ENCODE results near the gene ZNF536. TPM values are rescaled to one million over a fixed set of nuclear protein-coding genes. Genes with fewer than 3 reads are reported as not detected.
"Not testable (repeated sequence)": the region's sequence is repeated elsewhere in the genome, so short reads cannot be mapped to it uniquely, and the experiment has no call there.

Gene ZNF536
- total RNA-seq, 4 donors from 2014 or later, result 4.3 to 7.6 (median 5.5) TPM

DNA sequence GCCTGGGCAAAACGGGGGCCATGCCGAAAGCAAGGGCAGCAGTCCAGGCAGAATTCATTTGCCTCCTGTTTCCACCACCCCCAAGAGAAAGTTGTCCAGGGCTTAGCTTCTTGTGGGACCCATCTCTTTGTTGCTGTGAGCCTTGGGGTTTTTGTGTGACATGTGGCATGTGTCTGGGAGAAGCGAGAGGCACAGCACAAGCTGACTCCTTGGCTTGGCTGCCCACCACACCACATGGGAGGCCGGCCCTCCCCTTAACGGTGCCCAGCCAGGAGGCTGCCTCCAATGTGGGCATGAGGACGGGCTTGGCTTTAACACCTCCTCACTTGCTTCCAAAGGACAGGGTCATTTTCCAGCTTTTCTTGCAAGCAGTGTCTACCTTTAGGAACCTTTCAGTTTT is 81.6 kb downstream of the ZNF536 start:
- H3K36me3 ChIP-seq, result no peaks in the 10 kb centered on the region
- TF ChIP-seq, protein P1, sequence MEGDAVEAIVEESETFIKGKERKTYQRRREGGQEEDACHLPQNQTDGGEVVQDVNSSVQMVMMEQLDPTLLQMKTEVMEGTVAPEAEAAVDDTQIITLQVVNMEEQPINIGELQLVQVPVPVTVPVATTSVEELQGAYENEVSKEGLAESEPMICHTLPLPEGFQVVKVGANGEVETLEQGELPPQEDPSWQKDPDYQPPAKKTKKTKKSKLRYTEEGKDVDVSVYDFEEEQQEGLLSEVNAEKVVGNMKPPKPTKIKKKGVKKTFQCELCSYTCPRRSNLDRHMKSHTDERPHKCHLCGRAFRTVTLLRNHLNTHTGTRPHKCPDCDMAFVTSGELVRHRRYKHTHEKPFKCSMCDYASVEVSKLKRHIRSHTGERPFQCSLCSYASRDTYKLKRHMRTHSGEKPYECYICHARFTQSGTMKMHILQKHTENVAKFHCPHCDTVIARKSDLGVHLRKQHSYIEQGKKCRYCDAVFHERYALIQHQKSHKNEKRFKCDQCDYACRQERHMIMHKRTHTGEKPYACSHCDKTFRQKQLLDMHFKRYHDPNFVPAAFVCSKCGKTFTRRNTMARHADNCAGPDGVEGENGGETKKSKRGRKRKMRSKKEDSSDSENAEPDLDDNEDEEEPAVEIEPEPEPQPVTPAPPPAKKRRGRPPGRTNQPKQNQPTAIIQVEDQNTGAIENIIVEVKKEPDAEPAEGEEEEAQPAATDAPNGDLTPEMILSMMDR (IDR thresholded peaks at IDR 0.05), result no peak
- no peak for TF ChIP-seq EP300 (IDR thresholded peaks at IDR 0.05)
- TF ChIP-seq POLR2AphosphoS5 (IDR thresholded peaks at IDR 0.05), result no peak
- no peak for TF ChIP-seq POLR2A (IDR thresholded peaks at IDR 0.05)

DNA sequence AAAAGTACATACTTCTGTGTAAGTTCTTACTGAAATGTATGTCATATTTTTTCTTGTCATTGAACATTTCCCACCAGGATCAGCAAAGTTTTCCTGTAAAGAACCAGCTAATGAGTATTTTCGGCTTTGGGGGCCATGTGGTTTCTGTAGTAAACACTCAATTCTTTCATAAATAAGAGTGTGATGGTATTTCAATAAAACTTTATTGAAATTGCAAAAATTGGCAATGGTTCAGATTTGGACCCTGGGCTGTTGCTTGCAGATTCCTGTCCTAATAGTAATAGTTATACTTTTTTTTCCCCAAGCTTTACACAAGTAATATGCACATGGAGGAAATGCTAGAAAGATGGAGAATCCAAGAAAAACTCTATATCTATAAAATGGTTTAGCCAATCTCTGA is 83.7 kb downstream of the ZNF536 start:
- no peaks in the 10 kb centered on the region for H3K4me1 ChIP-seq
- peaks cover 10% of the 10 kb centered on the region for H3K27me3 ChIP-seq
- no peaks in the 10 kb centered on the region for H3K36me3 ChIP-seq
- no peak overlapping the region for H3K4me3 ChIP-seq
- H3K9me3 ChIP-seq, result peaks cover 0 to 13% (median 0%) of the 10 kb centered on the region in 3 donors
- WGBS, 2 donors (ENCODE audit: low coverage in 1 of 2), result 81 to 93% methylated on average over 1 of the region's 1 CpG
- ATAC-seq, result no peak
- TF ChIP-seq EP300 (IDR thresholded peaks at IDR 0.05), result no peak
- TF ChIP-seq, protein P1 (IDR thresholded peaks at IDR 0.05), result no peak
- TF ChIP-seq POLR2AphosphoS5 (IDR thresholded peaks at IDR 0.05), result no peak
- TF ChIP-seq POLR2A (IDR thresholded peaks at IDR 0.05), result no peak
- H3K27ac ChIP-seq, result no peak overlapping the region

More for the DNA sequence above, 81.6 kb downstream of the ZNF536 start:
- peaks cover 0 to 11% (median 4%) of the 10 kb centered on the region in 3 donors for H3K4me1 ChIP-seq
- no peak overlapping the region for H3K27ac ChIP-seq
- peaks cover 4% of the 10 kb centered on the region for H3K27me3 ChIP-seq
- 70 to 75% methylated on average over 2 to 3 of the region's 6 CpGs for WGBS, 2 donors (ENCODE audit: low coverage in 1 of 2)
- ATAC-seq, result no peak
- H3K9me3 ChIP-seq, result peaks cover 0 to 3% (median 0%) of the 10 kb centered on the region in 3 donors
- H3K4me3 ChIP-seq, result no peak overlapping the region

DNA sequence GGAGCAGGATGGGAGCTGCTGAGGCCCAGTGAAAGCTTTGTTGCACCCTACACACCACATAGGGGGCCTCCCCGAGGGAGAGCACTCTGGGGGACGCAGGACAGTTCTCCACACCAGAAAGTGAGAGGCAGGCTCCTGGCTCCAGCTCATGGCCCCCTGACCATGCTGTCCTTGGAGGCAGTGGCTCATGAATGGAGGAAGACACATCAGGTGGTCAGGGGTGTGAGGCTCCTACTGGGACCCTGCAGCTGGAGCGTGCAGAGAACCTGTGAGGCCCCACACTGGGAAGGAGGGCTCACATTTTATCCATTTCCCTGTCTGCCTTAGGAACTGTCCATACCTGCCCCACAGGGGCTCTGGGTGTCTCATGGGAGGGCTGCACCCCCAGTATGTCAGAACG is 85.3 kb downstream of the ZNF536 start:
- ATAC-seq, result no peak
- Histone ChIP-seq H3K27ac (no peak overlapping the region), H3K4me1 (no peaks in the 10 kb centered on the region), H3K27me3 (peaks cover 10% of the 10 kb centered on the region), H3K4me3 (no peak overlapping the region), H3K9me3 (peaks cover 0 to 13% (median 0%) of the 10 kb centered on the region in 3 donors), H3K36me3 (no peaks in the 10 kb centered on the region)
- TF ChIP-seq EP300 (IDR thresholded peaks at IDR 0.05) (no peak), POLR2A (IDR thresholded peaks at IDR 0.05) (no peak), POLR2AphosphoS5 (IDR thresholded peaks at IDR 0.05) (no peak)
- WGBS, 2 donors (ENCODE audit: low coverage in 1 of 2), result no CpG with 5 or more reads among the region's 4 CpGs

DNA sequence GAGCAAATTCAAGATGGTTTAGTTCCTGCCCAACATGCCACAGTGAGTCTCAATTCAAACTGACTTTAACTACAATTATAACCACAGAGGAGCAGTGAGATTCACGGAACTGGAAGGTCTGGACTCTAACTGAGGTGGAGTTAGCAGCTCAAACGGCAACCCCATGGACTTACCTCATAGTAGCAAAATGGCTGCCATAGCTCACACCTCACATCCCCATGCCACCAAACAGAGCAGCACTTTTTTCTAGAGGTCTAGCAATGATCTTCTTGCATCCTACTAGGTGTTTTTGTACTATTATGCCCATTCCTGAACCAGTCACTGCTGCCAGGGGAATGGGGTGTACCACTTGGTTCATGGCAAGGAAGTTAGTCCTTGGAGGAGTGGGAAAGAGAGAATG is 87.7 kb downstream of the ZNF536 start:
- peaks cover 10% of the 10 kb centered on the region for H3K27me3 ChIP-seq
- H3K9me3 ChIP-seq, result peaks cover 0 to 13% (median 0%) of the 10 kb centered on the region in 3 donors
- TF ChIP-seq POLR2A (IDR thresholded peaks at IDR 0.05) (no peak), POLR2AphosphoS5 (IDR thresholded peaks at IDR 0.05) (no peak), EP300 (IDR thresholded peaks at IDR 0.05) (no peak)
- TF ChIP-seq, protein P1 (IDR thresholded peaks at IDR 0.05), result no peak
- H3K27ac ChIP-seq, result no peak overlapping the region
- ATAC-seq, result no peak
- 83% methylated on average over 1 of the region's 2 CpGs; no CpG with 5 or more reads in 1 of the 2 donors for WGBS, 2 donors (ENCODE audit: low coverage in 1 of 2)
- H3K4me1 ChIP-seq, result no peaks in the 10 kb centered on the region
- no peak overlapping the region for H3K4me3 ChIP-seq
- H3K36me3 ChIP-seq, result no peaks in the 10 kb centered on the region

DNA sequence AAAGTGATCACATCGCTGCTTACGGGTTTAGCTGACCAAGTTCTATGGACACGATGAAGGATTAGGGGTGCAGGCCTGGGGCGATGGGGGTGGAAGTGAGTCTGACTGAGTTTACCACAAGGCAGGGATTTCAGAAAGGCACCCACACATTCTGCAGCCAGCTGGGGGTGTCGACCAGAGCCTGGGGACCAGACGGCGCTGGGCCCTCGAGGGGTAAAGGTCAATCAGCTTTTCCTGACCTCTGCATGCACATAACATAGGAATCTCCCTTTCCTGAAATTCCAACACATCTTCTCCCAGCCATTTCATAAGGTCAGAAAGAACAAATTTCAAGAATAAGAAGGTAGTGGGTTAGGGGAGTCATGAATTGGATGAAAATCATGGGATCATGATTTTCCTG is 92.0 kb downstream of the ZNF536 start:
- peaks cover 8% of the 10 kb centered on the region for H3K27me3 ChIP-seq
- 80% methylated on average over 2 of the region's 8 CpGs; no CpG with 5 or more reads in 1 of the 2 donors for WGBS, 2 donors (ENCODE audit: low coverage in 1 of 2)
- TF ChIP-seq, protein P1 (IDR thresholded peaks at IDR 0.05), result no peak
- TF ChIP-seq EP300 (IDR thresholded peaks at IDR 0.05) (no peak), POLR2A (IDR thresholded peaks at IDR 0.05) (no peak), POLR2AphosphoS5 (IDR thresholded peaks at IDR 0.05) (no peak)
- peaks cover 0 to 8% (median 0%) of the 10 kb centered on the region in 3 donors for H3K9me3 ChIP-seq
- no peak overlapping the region for H3K27ac ChIP-seq
- H3K36me3 ChIP-seq, result no peaks in the 10 kb centered on the region
- no peak for ATAC-seq
- H3K4me1 ChIP-seq, result no peaks in the 10 kb centered on the region
- no peak overlapping the region for H3K4me3 ChIP-seq

DNA sequence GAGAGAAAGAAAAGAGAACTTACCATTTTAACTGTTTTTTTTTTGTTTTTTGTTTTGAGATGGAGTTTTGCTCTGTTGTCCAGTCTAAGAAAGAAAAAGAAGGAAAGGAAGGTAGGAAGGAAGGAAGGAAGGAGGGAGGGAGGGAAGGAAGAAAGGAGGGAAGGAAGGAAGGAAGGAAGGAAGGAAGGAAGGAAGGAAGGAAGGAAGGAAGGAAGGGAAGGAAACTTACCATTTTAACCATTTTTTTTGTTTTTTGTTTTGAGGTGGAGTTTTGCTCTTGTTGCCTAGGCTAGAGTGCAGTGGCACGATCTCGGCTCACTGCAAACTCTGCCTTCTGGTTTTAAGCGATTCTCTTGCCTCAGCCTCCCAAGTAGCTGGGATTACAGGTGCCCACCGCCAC is 94.4 kb downstream of the ZNF536 start:
- not testable (repeated sequence) for H3K27ac ChIP-seq, H3K9me3 ChIP-seq, H3K27me3 ChIP-seq, H3K36me3 ChIP-seq, ATAC-seq, H3K4me3 ChIP-seq, H3K4me1 ChIP-seq
- WGBS, 2 donors (ENCODE audit: low coverage in 1 of 2), result 97% methylated on average over 4 of the region's 4 CpGs; no CpG with 5 or more reads in 1 of the 2 donors
